HCT116 (cell line): ENCODE results near the gene ERBB3.

Source experiments
- EZH2 ChIP-seq: fragments of 200-600 bp; sonication (generic); IDR thresholded peaks from 2 replicates; pipeline ENCODE4 v1.6.1; 2017; ENCODE audit warnings: antibody characterized with exemption, mixed run types
- EZH2phosphoT487 ChIP-seq: fragments of 200-600 bp; IDR thresholded peaks from 2 replicates; pipeline ENCODE4 v1.6.1; 2018; ENCODE audit warnings: antibody characterized with exemption, borderline replicate concordance
- POLR2A ChIP-seq: IDR thresholded peaks from 2 replicates; pipeline ENCODE4 v1.7.0; 2011; ENCODE audit warnings: borderline replicate concordance; ENCODE audit not compliant: insufficient read depth, insufficient read length; ENCODE audit errors: extremely low read depth
- POLR2AphosphoS5 ChIP-seq: IDR thresholded peaks from 2 replicates; pipeline ENCODE4 v1.6.1; 2011; ENCODE audit warnings: mild to moderate bottlenecking, low read depth, low read length, moderate library complexity
- RAD21 ChIP-seq: IDR thresholded peaks from 2 replicates; pipeline ENCODE4 v1.6.1; 2012; ENCODE audit warnings: low read depth, mild to moderate bottlenecking
- TCF7L2 ChIP-seq: IDR thresholded peaks from 2 replicates; pipeline ENCODE4 v1.7.0; 2011; ENCODE audit warnings: borderline replicate concordance, inconsistent platforms; ENCODE audit not compliant: insufficient read depth, insufficient read length; ENCODE audit errors: extremely low read depth
- TF ChIP-seq, protein P1 (sequence below), 3 experiments: fragments of 200-600 bp in 1 of 3; sonication (generic) in 1 of 3; IDR thresholded peaks in 2 of 3; conservative IDR thresholded peaks in 1 of 3; 2 replicates each; pipeline ENCODE4 v1.5.1; 2012 to 2017; ENCODE audit warnings: low read depth in 2 of 3, low read length in 2 of 3, antibody characterized with exemption in 1 of 3, borderline replicate concordance in 1 of 3, control low read depth in 1 of 3, mild to moderate bottlenecking in 1 of 3, mixed read lengths in 1 of 3, mixed run types in 1 of 3, moderate library complexity in 1 of 3; ENCODE audit not compliant: insufficient read depth in 1 of 3
- TF ChIP-seq, protein P2 (sequence below): IDR thresholded peaks from 2 replicates; pipeline ENCODE4 v1.6.1; 2012
- TF ChIP-seq, protein P3 (sequence below): IDR thresholded peaks from 2 replicates; pipeline ENCODE4 v1.6.1; 2012

DNA sequence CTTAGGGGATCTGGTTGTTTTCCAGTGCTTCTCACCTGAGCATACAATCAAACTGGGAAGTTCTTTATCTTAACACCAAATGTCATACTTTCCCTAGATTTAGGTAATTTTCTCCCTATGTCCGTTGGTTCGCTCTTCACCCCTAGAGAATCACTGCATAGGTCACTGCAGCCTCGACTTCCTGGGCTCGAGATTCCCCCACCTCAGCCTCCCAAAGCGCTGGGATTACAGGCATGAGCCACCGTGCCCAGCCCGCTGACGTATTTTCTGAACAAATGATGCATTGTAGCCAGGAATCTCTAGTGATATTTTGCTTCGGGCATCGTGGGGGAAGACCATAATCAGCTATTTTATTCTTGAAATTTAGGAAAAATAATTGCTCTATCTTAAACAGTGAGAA, 35.4 kb downstream of the ERBB3 start:
- TF ChIP-seq, protein P1, sequence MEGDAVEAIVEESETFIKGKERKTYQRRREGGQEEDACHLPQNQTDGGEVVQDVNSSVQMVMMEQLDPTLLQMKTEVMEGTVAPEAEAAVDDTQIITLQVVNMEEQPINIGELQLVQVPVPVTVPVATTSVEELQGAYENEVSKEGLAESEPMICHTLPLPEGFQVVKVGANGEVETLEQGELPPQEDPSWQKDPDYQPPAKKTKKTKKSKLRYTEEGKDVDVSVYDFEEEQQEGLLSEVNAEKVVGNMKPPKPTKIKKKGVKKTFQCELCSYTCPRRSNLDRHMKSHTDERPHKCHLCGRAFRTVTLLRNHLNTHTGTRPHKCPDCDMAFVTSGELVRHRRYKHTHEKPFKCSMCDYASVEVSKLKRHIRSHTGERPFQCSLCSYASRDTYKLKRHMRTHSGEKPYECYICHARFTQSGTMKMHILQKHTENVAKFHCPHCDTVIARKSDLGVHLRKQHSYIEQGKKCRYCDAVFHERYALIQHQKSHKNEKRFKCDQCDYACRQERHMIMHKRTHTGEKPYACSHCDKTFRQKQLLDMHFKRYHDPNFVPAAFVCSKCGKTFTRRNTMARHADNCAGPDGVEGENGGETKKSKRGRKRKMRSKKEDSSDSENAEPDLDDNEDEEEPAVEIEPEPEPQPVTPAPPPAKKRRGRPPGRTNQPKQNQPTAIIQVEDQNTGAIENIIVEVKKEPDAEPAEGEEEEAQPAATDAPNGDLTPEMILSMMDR (IDR thresholded peaks at IDR 0.05 in 2 of 3, conservative IDR thresholded peaks at IDR 0.05 in 1 of 3; ENCODE audit: borderline replicate concordance in 1 of 3, insufficient read depth in 1 of 3, low read depth in 2 of 3, low read length in 2 of 3) = no peak
- TF ChIP-seq TCF7L2 (no peak), EZH2phosphoT487 (no peak), POLR2A (no peak), POLR2AphosphoS5 (no peak), RAD21 (no peak), EZH2 (no peak)
- TF ChIP-seq, protein P2, sequence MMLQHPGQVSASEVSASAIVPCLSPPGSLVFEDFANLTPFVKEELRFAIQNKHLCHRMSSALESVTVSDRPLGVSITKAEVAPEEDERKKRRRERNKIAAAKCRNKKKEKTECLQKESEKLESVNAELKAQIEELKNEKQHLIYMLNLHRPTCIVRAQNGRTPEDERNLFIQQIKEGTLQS = no peak
- TF ChIP-seq, protein P3, sequence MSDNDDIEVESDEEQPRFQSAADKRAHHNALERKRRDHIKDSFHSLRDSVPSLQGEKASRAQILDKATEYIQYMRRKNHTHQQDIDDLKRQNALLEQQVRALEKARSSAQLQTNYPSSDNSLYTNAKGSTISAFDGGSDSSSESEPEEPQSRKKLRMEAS = no peak
